A673 (cell line): ENCODE results near the gene AGO3.

Experiments used
- EZH2 ChIP-seq: fragments of 200-600 bp; sonication (generic); IDR thresholded peaks from 2 replicates; pipeline ENCODE4 v1.6.1; 2017; ENCODE audit warnings: borderline replicate concordance, low read depth, mild to moderate bottlenecking, mixed read lengths, antibody characterized with exemption, low read length; ENCODE audit not compliant: poor library complexity, severe bottlenecking
- TF ChIP-seq, protein P1 (sequence below): fragments of 300-800, 200-600 bp; sonication (generic); conservative IDR thresholded peaks from 2 replicates; pipeline ENCODE4 v1.5.1; 2017; ENCODE audit warnings: low read depth, mild to moderate bottlenecking, antibody characterized with exemption, low read length, moderate library complexity, mixed read lengths

DNA sequence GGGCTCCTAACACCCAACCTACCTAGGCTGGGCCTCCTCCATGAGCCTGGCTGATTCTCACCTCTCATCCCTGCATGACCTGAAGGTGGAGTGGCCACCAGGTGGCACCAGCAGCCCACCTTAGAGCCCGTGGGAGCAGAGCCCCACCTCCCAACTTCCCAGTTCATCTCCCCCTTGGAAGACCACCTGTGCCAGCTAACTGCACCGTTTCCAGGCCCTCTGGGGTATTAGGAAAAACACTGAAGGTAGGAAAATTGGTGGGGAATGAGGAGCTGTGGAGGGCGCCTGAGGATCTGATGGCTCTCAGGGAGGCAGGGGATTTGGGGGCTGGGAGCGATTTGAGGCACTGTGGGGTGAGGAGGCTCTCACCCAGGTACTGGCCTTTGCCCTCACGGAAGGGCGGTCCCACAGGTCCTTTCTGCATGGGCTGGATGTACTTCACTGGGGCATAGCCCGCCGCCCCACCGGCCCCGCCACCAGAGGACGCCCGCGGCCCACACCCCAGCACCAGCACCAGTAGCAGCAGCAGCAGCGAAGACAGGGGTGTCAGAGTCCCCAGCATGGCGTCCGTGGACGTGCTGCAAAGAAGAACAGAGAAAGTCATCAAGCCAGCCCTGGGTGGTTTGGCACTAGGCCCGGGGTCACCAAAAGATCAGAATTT lies 168.9 kb downstream of the AGO3 start:
- TF ChIP-seq EZH2, result no peak
- TF ChIP-seq, protein P1, sequence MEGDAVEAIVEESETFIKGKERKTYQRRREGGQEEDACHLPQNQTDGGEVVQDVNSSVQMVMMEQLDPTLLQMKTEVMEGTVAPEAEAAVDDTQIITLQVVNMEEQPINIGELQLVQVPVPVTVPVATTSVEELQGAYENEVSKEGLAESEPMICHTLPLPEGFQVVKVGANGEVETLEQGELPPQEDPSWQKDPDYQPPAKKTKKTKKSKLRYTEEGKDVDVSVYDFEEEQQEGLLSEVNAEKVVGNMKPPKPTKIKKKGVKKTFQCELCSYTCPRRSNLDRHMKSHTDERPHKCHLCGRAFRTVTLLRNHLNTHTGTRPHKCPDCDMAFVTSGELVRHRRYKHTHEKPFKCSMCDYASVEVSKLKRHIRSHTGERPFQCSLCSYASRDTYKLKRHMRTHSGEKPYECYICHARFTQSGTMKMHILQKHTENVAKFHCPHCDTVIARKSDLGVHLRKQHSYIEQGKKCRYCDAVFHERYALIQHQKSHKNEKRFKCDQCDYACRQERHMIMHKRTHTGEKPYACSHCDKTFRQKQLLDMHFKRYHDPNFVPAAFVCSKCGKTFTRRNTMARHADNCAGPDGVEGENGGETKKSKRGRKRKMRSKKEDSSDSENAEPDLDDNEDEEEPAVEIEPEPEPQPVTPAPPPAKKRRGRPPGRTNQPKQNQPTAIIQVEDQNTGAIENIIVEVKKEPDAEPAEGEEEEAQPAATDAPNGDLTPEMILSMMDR, result peak; percentile 92
